Measurements from ENCODE around the gene NT5DC4.

Gene NT5DC4

GRCh38 chr2:112788653-112789052, 67.8 kb downstream of the NT5DC4 start:
- no peak for DNase-seq
